GM12878 (cell line): ENCODE data around the gene CAPN10. TPM values are rescaled to one million over a fixed set of nuclear protein-coding genes. Genes with fewer than 3 reads are reported as not detected.
A peak's percentile ranks its signal among the peaks of the same experiment; 100 is the strongest.

Source experiments
- CEBPB ChIP-seq, 2 experiments: fragments of 150-350 bp in 1 of 2; IDR thresholded peaks; 2 replicates each; pipeline ENCODE4 v1.6.1; 2012 to 2014; ENCODE audit warnings: low read depth in 2 of 2, low read length in 2 of 2, borderline replicate concordance in 1 of 2, inconsistent platforms in 1 of 2
- E2F4 ChIP-seq: IDR thresholded peaks from 2 replicates; pipeline ENCODE4 v1.6.1; 2012; ENCODE audit warnings: low read depth, low read length, improper control_type of control experiment
- EP300 ChIP-seq, 2 experiments: fragments of 150-350 bp in 1 of 2; IDR thresholded peaks; 2 replicates each; pipeline ENCODE4 v1.6.1; 2011 to 2012; ENCODE audit warnings: low read depth in 2 of 2, low read length in 2 of 2, borderline replicate concordance in 1 of 2, improper control_type of control experiment in 1 of 2, inconsistent platforms in 1 of 2; ENCODE audit not compliant: control insufficient read depth in 1 of 2
- GABPA ChIP-seq: IDR thresholded peaks from 2 replicates; pipeline ENCODE4 v1.6.1; 2014; ENCODE audit warnings: antibody characterized with exemption, low read depth, mild to moderate bottlenecking, inconsistent platforms
- KLF5 ChIP-seq: fragments of 450-650 bp; IDR thresholded peaks from 2 replicates; pipeline ENCODE4 v1.6.1; 2014; ENCODE audit warnings: mild to moderate bottlenecking; ENCODE audit not compliant: partially characterized antibody
- MYC ChIP-seq: IDR thresholded peaks from 2 replicates; pipeline ENCODE4 v1.6.1; 2011; ENCODE audit warnings: mild to moderate bottlenecking, low read length, moderate library complexity, inconsistent platforms; ENCODE audit not compliant: insufficient read depth, insufficient replicate concordance, insufficient read length, severe bottlenecking
- NFYA ChIP-seq: IDR thresholded peaks from 2 replicates; pipeline ENCODE4 v1.6.1; 2011; ENCODE audit warnings: low read depth, mild to moderate bottlenecking, low read length, improper control_type of control experiment, borderline replicate concordance
- PAX5 ChIP-seq: IDR thresholded peaks from 2 replicates; pipeline ENCODE4 v1.6.1; 2011; ENCODE audit warnings: low read depth, low read length, borderline replicate concordance
- PBX3 ChIP-seq: IDR thresholded peaks from 2 replicates; pipeline ENCODE4 v1.6.1; 2011; ENCODE audit warnings: mild to moderate bottlenecking, low read depth, low read length, moderate library complexity; ENCODE audit not compliant: insufficient replicate concordance
- SIN3A ChIP-seq: IDR thresholded peaks from 2 replicates; pipeline ENCODE4 v1.6.1; 2012; ENCODE audit warnings: low read depth, low read length, improper control_type of control experiment
- SMAD5 ChIP-seq: IDR thresholded peaks from 2 replicates; pipeline ENCODE4 v1.6.1; 2016; ENCODE audit warnings: antibody characterized with exemption, low read depth
- SMARCA5 ChIP-seq: fragments of 450-650 bp; IDR thresholded peaks from 2 replicates; pipeline ENCODE4 v1.6.1; 2017; ENCODE audit warnings: mild to moderate bottlenecking
- SREBF2 ChIP-seq: IDR thresholded peaks from 2 replicates; pipeline ENCODE4 v1.6.1; 2012; ENCODE audit warnings: mild to moderate bottlenecking, low read length
- SRF ChIP-seq, 2 experiments: IDR thresholded peaks; 2 replicates each; pipeline ENCODE4 v1.6.1; 2011; ENCODE audit warnings: low read depth in 2 of 2, low read length in 2 of 2, mild to moderate bottlenecking in 1 of 2, moderate library complexity in 1 of 2
- ZBTB11 ChIP-seq: fragments of 450-650 bp; formaldehyde crosslinking; IDR thresholded peaks from 2 replicates; pipeline ENCODE4 v1.5.0; 2022; ENCODE audit warnings: mild to moderate bottlenecking, missing genetic modification characterization
- ZNF207 ChIP-seq: fragments of 450-650 bp; IDR thresholded peaks from 2 replicates; pipeline ENCODE4 v1.6.1; 2014; ENCODE audit warnings: antibody characterized with exemption, mild to moderate bottlenecking, borderline replicate concordance
- ZNF24 ChIP-seq: fragments of 450-650 bp; IDR thresholded peaks from 2 replicates; pipeline ENCODE4 v1.6.1; 2017; ENCODE audit warnings: antibody characterized with exemption, mild to moderate bottlenecking
- ZNF687 ChIP-seq: fragments of 450-650 bp; IDR thresholded peaks from 2 replicates; pipeline ENCODE4 v1.6.1; 2017; ENCODE audit warnings: mild to moderate bottlenecking, moderate library complexity
- polyA plus RNA-seq, 11 experiments: library from polyadenylated mRNA; depleted of rRNA in 4 of 11; unstranded in 6 of 11; stranded (reverse) in 5 of 11; fragments of >200 nt; fragmentation: Nextera tagmentation in 4 of 11; fragmentation: Illumina TruSeq in 1 of 11; extraction: Ambion mirVana in 4 of 11; extraction: Trizol in 1 of 11; gene quantifications; 1 replicate in 1 of 11; 2 replicates in 10 of 11; pipeline versions ENCODE4 v1.2.1 to v1.2.3, GENCODE V29; 2011 to 2016; ENCODE audit warnings: inconsistent platforms in 2 of 11, missing spikeins in 2 of 11, low read depth in 1 of 11
- total RNA-seq, 4 experiments: library from RNA; depleted of rRNA in 3 of 4; stranded (reverse); fragments of >200 nt in 3 of 4; fragmentation: Illumina TruSeq in 1 of 4; extraction: Trizol in 1 of 4; gene quantifications; 2 replicates each; pipeline versions ENCODE4 v1.2.1 to v1.2.3, GENCODE V29; 2013 to 2021

Gene CAPN10
- total and polyA plus RNA-seq, 10 of the 15 experiments (the other 5 are each of a cell fraction or from before 2014, with no cell fraction given): 0.37 to 40.6 (median 17.5) TPM

- TF ChIP-seq ZNF24 (no peak), SMARCA5 (peak; percentile 25; the same call in 1 of the 2 replicates), CEBPB (IDR thresholded peaks at IDR 0.05; ENCODE audit: borderline replicate concordance in 1 of 2, low read depth in 2 of 2, low read length in 2 of 2) (no peak), SRF (IDR thresholded peaks at IDR 0.05; ENCODE audit: low read depth in 2 of 2, low read length in 2 of 2) (peak; percentile 87 to 96), NFYA (no peak), PAX5 (peak; percentile 59; the same call in 1 of the 2 replicates), SMAD5 (peak; percentile 37; the same call in 1 of the 2 replicates), MYC (no peak), SREBF2 (no peak), EP300 (IDR thresholded peaks at IDR 0.05; ENCODE audit: borderline replicate concordance in 1 of 2, control insufficient read depth in 1 of 2, low read depth in 2 of 2, low read length in 2 of 2) (peak; percentile 39 to 40; a peak in 3 of 4 replicates), GABPA (no peak), SIN3A (peak; percentile 40; the same call in 1 of the 2 replicates), ZBTB11 (no peak), PBX3 (no peak), E2F4 (no peak), ZNF207 (no peak; the same call in 1 of the 2 replicates), KLF5 (peak; percentile 66), ZNF687 (peak; percentile 96)
Observed at GRCh38 chr2:240584486-240585031, 2.0 kb upstream of the CAPN10 start (continued).
